Hematopoietic multipotent progenitor cell treated with erythropoietin and hydrocortisone succinate and interleukin-3 and kit ligand, for 15 days (in vitro differentiated cells): ENCODE results near the gene IL15RA.
A peak's percentile ranks its signal among the peaks of the same experiment; 100 is the strongest.

Experiments
- DNase-seq: peaks from one replicate; pipeline ENCODE4 v3.0.0-alpha.2; 2015; ENCODE audit warnings: low spot score

The IL15RA gene

DNA sequence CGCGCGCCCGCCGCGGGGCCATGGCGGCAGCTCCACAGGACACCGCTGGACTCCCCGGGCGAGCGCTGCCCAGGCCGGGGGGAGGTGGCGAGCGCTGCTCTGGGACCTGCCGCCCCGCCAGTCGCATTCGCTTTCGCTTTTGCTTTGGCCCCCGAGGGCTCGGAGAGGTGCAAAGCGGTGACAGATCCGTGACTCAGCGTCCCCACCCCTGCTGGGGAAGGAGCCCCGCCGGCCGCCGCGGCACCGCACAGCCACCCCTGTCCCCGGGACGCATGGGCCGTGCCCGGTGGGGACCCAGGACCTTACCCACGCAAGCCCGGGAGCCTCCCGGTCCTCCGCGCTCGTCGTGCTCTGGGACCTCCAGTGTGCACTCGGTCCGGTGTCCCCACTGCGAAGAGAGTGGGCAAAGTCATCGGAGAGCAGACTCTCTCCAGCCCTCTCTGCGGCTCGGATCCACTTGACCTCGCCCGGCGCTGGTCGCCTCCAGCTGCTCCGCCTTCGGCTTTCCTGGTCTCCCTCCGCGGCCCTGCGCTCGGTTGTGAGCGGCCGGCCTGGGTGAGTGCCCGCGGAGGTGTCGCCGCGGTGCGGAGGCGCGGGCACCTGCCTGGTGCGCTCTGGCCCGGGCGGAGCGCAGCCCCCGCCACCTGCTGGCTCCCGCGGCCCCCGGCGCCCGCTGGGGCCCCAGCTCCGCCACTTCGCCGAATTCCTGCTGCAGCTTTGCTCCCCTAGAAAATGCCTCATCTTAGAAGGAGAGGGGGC, at the start of gene IL15RA:
IL15RA (minus strand) TSS at position 73 of the 759 bp plus-strand sequence; CDS start at position 22, 51 bp downstream.
- peak; percentile 93 for DNase-seq

DNA sequence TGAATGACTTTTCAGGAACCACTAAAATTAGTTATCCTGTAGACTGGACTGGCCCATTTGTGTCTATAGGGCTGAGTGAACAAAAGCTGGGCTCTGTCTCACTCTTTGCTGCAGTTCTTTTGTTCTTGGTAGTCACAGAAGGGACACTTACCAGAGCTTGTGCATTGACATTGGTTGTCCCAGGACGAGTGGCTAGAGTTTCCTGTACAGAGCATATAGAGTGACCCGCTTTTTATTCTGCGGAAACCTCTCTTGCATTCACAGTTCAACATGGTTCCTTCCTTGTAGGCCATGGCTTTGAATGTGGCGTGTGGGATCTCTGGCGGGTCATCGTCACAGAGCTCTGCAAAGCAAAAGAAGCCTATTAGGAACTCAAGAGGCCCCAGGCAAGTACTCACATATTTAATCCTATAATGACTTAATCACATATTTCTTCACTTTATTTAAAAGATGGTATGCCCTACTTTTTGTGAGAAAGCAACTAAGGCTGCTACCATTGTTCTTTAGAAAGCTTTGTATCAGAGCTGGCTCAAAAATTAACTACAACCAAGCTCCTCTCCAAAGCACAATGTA, 48.4 kb upstream of the IL15RA start:
- no peak for DNase-seq

GRCh38 chr10:6024334-6024682, 47.0 kb upstream of the IL15RA start:
- DNase-seq = no peak

- DNase-seq = no peak
Measured at GRCh38 chr10:6023661-6024333, 46.5 kb upstream of the IL15RA start.

DNA sequence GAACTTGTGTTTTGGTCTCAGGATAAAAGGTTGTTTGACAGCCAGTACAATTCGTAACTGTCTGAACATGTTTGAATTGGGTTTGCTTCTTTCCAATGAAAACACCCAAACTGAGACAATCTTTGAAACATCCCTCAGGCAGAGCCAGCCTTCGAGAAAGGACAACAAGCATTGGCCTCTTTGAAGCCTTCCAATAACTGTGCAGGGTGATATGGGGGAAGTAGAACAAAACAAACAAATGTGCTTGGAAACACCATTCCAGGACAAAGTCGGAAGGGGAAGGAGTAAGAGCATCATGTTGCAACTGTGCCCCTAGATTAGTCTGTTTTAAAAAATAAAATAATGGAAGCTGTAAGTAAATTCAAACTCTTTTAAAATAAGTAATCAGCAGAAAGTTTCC, 45.3 kb upstream of the IL15RA start:
- no peak for DNase-seq

DNA sequence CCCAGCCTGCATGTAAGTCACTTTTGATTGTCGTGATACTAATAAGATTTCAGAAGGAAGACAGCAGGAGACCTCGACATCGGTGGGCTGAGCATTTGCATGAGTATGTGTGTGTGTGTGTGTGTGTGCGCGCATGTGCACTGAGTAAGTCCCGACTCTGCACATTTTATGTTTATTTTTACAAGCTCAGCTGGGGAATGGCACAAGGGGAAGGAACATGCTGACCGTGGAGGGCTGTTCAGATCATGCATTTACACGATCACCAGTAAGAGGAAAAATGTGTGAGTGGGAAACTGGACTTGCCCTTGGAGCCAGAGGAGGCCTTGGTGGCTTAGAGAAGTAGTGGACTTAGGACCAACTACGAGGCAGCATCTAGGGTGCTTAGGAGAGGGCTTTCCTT, 43.5 kb upstream of the IL15RA start:
- DNase-seq = no peak

DNA sequence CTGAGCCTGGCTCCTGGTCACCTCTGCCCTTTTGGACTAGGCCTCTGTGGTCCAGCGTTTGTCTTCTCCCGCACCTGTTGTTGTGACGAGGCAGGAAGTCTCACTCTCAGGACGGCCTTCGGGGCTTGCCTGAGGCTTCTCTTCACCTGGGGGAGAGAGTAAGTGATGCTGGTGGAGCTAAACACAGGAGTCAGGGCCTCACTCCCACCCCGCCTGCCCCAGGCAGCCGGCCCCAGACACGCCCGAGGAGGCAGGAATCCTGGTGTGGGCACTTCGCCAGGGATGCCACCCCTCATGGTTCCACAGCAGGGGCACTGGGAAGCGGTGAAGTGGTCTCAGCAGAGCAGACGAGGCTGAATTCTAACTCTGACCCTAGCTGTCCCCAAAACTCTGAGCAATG, 42.5 kb upstream of the IL15RA start:
- no peak for DNase-seq

DNA sequence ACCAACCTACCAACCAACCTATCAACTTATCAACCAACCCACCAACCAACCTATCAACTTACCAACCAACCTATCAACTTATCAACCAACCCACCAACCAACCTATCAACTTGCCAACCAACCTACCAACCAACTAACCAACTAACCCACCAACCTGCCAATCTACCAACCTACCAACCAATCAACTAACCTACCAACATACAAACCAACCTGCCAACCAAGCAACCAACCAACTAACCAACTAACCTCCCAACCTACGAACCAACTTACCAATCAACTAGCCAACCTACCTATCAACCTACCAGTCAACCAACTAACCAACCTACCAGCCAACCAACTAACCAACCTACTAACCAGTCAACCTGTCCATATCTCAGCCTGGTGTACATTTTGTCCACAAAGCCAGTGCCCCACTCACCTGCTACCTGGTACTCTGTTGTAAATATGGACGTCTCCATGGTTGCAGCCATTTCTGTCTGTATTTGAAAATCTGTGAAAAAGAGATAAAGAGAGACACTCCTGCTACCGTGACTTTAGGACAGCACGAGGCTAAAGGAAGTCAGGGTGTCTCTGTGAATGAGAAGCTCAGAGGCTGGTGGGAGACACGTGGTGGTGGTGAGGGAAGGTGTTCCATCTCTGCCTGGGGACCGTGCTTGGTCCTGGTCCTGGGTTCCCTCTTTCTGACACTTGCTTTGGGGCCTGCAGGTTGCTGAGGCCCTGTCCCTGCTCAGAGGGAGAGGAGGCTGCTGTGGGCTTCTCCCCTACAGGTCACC, 41.9 kb upstream of the IL15RA start:
- DNase-seq = no peak

DNA sequence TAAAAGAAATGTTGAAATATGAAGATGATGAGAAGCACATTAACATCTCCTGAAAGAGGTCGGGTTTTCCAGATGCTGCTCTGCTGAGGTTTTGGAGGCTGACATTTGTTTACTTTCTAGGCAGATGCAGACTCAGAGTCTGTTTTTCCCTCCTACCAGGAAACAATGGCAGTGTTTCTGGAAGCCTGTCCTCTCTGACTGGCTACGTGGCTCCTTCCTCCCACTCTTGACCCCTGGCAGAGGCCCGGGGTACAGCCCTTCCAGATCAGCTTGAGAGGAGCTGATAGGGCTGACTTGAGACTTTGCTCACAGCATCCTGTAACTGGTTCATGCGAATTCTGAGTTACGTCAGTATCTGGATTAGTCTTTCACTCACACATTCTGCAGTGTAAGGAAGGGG, 41.1 kb upstream of the IL15RA start:
- no peak for DNase-seq

DNA sequence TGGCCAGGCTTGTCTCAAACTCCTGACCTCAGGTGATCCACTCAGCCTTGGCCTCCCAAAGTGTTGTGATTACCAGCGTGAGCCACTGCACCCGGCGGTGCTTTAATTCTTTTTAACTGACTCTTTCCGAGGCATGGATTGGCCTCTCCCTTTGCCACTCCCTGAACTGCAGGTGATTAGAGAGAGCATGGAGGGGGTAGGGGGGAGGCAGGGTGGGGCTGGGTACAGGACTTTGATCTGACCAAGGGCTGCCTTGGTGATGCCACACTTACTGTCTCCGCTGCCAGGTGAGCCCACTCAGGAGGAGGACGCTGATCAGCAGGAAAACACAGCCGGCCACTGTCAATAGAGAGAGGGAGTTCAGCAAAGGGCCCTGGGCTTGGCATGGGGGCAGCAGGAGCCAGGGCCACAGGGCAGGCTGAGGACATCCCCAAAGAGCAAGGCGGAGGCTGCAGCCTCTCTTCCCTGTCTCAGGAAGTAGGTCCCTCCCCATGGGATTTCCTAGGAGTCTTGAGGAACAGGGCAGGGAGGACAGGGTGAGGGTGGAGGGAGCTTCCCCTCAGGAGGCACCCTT, 40.5 kb upstream of the IL15RA start:
- DNase-seq = no peak

DNA sequence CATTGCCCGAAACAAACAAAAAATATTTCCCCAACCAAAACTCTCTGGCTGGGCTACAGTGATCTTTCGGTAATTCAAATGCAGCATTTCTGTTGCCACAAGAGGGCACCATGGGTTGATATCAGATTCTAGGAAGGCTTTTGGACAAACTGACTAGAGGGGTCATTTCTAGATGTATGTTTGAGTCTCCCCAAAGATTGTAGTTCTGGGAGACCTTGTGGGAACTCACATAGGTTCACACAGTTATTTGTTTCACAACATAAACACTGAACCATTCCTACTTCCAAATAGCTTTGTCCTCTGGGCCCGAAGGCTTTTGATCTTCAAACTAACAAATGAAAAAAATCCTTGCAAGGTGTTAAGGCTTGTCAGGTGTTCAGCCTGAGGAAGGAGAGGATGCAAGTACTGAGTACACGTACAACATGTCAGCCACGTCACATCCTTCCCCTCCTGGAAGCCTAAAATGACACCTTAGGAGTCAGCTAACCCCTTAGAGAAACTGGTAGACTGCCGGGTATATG, 37.0 kb upstream of the IL15RA start:
- peak; percentile 82 for DNase-seq

DNA sequence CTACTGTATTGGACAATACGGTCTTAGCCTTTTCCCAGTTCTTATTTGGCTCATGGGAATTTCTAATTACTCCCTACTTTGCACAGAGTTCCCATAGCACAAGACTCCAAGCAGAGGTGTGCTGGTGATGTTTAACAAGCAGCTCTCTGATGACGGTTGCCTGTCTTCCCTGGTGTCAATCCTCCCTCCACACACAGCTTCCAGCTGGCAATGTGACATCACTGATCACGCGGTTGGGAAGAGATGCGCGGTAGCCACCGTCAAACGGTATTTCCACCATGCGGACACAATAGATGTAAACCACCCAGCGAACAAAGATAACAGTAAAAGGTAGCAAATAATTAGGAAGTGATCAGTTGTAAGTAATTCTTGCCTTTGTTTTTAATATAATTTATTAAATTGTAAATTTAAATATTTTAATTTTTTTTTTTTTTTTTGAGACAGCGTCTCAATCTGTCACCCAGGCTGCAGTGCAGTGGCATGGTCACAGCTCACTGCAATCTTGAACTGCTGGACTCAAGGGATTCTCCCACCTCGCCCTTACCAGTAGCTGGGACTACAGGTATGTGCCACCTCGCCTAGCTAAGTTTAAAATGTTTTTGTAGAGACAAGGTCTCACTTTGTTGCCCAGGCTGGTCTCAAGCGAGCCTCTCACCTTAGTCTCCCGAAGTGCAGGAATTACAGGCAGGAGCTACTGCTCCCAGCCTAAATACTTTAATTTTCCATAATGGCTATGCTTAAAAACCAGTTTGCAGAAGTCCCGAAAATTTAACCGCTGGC, 36.3 kb upstream of the IL15RA start:
- no peak for DNase-seq

DNA sequence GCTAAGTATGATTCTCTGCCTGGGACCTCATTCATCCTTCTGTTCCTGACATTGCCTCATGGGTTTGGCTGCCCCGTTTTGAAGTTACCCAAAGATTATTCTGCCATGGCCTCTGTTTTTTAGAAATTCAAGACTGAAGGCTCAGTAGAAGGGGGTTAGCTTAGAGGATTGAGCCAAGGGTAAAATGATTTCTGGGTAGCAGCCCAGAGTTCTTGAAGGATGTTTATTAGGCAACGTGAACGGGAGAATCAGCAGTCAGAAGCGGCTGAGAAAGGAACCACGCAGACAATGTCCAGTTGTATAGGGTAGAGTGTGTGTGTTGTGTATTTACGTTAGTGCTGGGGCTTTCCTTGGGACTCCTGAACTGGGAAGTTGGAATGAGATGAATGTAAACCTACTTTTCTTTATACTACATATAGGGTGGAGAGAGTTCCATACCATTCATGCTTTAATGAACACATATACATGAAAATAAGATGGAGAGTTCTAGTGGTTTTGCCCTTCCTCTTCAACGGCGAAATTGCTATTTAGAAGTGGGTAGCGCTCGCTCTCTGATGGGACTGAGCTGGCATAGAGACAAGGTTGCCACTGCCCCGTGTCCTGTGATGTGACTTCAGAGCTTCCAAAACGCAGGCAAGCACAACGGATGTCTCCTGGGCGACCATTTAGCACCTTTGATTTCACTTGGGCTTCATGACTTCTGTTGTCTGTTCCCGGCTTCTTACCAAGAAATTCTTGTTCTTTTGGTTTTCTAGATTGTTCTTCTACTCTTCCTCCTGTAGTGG, 35.0 kb upstream of the IL15RA start:
- no peak for DNase-seq

DNA sequence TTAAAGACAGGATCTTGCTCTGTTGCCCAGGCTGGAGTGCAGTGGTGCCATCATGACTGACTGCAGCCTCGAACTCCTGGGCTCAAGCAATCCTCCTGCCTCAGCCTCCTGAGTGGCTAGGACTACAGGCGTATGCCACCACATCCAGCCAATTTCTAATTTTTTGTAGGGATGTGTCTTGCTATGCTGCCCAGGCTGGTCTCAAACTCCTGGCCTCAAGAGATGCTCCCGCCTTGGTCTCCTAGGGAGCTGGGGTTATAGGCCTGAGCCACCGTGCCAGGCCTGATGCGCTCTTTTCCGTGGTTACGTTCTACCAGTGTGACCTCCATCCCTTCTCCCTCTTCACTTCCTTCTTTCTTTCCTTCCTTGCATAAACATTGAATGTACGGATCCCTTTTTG, 34.2 kb upstream of the IL15RA start:
- DNase-seq = no peak

GRCh38 chr10:6010569-6010968, 33.2 kb upstream of the IL15RA start:
- DNase-seq = no peak

DNA sequence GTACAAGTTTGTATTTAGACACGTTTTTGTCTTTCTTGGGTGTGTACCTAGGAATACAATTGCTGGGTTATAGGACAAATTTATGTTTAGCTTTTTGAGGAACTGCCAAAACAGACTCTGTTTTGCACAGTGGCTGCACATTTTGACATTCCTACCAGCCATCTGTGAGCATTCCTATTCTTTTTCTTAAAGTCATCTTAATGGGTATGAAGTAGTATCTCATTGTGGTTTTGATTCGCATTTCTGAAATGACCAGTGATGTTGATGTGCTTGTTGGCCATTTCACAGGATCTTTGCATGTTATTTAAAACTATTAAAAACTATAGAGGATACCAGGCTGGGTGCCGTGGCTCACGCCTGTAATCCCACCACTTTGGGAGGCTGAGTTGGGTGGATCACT, 32.6 kb upstream of the IL15RA start:
- no peak for DNase-seq

- DNase-seq = peak; percentile 25
Measured at GRCh38 chr10:6009150-6009549, 31.8 kb upstream of the IL15RA start.

- DNase-seq = no peak
Measured at GRCh38 chr10:6008497-6009142, 31.3 kb upstream of the IL15RA start.

GRCh38 chr10:6006991-6007390, 29.6 kb upstream of the IL15RA start:
- peak; percentile 25 for DNase-seq

GRCh38 chr10:6006546-6006945, 29.2 kb upstream of the IL15RA start:
- peak; percentile 57 for DNase-seq
